ENCODE data around the gene MC1R.

The MC1R gene

GRCh38 chr16:89936034-89936433 is 17.4 kb downstream of the MC1R start:
- DNase-seq = no peak

- DNase-seq = no peak
These were observed 17.8 kb downstream of the MC1R start for GRCh38 chr16:89936508-89936907.

DNA sequence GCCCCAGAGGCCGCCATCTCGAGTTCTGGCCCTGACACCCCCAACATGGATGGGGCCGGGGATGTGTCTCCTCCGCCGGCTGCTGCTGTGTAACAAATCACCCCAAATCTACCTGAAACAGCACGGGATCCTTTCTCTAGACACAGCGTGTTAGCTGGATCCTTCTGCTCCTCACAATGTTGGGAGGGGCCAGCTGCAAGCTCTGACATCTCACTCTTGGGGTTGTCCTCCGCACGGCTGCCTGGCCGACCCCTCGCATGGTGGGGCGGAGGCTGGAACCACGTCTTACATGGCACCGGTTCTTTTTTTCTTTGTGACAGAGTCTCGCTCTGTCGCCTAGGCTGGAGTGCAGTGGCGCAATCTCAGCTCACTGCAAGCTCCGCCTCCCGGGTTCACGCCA is 18.3 kb downstream of the MC1R start:
- DNase-seq = no peak

DNA sequence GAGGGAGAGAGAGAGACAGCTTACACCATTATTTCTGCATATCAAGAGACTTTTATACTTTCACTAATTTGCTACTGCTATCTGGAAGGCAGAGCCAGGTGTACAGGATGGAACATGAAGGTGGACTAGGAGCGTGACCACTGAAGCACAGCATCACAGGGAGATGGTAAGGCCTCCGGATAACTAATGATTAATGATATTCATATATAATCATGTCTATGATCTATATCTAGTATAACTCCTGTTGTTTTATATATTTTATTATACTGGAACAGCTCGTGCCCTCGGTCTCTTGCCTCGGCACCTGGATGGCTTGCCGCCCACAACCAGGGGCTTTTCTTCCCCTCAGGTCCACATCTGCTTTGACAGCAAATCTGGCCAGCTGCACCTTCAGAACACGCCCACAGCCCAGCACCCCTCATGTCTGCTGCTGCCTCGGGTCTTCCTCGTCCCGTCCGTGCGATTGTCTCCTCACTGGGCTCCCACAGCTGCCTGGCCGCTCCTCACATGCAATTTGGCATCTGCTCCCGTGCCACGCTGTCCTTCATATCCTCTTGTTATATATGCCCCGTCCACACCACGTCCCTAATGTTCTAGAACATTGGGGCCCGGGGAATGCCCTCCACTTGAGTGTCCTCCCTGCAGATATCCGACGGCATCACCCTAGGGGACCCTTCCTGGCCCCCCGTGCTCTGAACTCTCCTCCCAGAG is 19.7 kb downstream of the MC1R start:
- DNase-seq = no peak

DNA sequence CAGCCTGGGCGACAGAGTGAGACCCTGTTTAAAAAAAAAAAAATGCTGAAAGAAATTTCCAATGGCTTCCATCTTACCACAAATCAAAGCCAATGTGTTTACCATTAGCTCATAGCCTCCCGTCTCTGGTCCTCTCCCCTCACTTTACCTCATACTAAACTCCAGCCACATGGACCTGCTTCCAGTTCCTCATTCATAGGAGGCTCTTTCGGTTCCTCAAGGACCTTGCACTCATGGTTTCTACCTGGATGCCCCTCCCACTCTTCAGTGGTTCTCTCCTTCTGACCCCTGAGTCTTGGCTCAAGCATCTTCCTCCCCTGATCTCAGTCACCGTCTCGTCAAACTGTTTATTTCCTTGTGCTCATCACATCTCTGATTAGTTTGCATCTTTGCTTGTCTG is 26.1 kb downstream of the MC1R start:
- no peak for DNase-seq

DNA sequence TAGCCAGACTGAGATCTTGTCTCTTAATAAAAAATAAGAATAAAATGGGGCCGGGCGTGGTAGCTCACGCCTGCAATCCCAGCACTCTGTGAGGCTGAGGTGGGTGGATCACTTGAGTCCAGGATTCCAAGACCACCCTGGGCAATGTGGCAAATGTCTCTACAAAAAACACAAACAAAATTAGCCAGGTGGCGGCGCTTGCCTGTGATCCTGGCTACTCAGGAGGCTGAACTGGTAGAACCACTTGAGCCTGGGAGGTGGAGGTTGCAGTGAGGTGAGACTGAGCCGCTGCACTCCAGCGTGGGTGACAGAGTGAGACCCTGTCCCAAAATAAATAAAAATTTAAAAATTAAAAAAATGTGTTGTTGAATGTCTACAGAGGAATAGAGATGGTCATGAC is 27.0 kb downstream of the MC1R start:
- no peak for DNase-seq

DNA sequence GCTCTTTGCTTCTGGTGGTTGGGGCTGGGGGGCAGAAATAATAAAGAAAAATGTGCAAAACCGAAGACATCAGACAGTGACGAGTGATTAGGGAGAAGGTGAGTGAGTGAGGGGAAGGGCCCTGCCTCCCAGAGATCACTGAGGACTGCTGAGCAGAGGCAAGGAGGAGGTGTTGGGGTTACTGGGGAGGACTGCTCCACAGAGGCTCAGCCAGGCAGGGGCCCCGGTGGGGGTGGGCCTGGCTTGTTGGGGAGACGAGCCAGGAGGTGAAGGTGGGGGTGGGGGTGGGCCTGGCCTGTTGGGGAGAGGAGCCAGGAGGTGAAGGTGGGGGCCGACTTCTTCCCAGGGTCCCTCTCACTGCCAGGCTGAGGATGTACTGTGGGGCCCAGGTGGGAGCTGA is 27.9 kb downstream of the MC1R start:
- DNase-seq = no peak

GRCh38 chr16:89949121-89949742 is 30.6 kb downstream of the MC1R start:
- no peak for DNase-seq

- DNase-seq = no peak
These were observed 31.1 kb downstream of the MC1R start for GRCh38 chr16:89949756-89950155.

- no peak for DNase-seq
These were observed 32.8 kb downstream of the MC1R start for GRCh38 chr16:89951509-89951908.

DNA sequence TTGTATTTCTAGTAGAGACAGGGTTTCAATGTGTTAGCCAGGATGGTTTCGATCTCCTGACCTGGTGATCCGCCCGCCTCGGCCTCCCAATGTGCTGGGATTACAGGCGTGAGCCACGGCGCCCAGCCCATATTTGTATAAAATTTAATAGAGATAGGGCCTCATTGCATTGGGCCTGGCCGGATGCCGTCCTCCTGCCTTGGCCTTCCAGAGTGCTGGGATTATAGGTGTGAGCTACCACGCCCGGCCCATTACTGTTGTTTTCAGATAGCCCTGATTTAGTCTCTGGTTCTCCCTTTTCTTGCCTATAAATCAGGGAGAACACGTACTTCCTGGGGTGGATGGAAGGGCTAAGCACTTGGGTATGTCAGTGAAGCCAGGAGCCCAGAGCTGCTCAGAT is 33.4 kb downstream of the MC1R start:
- no peak for DNase-seq

DNA sequence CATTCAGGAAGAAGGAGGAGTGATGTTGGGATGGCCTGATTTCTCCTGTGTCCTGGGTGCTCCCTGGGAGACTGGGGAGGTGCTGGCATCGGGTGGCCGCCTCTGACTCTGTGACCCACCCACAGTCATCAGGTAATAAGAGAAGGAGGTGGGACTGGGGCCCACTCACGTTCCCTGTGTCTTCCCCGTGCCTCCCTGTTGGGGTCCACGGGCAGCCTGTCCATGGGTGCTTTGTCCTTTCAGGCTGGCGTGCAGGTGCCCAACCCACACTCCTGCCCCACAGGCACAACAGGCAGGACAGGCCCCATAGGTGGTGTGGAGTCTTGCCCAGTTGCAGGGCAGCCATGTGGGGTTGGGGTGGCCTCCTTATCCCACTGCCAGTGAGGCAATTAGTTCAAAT is 33.9 kb downstream of the MC1R start:
- DNase-seq = no peak

DNA sequence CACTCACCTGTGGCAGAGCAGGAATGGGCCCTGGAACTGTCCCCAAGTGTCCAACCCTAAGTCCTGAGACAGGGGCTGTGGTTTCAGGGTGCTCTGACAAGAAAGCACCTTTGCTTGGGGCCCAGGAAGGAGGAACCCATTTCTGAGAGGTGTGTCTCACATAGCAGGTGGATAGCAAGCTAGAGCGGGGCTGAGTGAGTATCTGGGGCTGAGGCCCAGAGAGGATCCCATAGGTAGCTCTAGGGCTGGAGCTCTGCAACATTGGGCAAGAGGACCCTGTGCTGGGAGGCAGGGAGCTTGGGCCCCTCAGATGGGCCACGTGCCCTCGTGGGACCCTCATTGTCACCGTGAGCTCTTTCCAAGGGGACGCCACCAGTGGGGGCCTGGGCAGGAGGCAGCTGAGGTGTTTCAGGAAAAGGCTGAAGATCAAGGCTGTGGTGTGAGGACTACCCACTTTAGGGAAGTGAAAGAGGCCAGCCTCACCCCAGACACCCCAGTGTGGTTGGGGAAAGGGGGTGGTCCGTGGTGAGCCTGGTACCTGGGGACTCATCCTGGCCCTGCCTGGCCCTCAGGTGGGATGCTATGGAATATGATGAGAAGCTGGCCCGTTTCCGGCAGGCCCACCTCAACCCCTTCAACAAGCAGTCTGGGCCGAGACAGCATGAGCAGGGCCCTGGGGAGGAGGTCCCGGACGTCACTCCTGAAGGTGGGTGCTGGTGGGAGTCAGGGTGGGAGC is 35.2 kb downstream of the MC1R start:
- no peak for DNase-seq

- no peak for DNase-seq
These were observed 35.8 kb downstream of the MC1R start for GRCh38 chr16:89954462-89954861.

GRCh38 chr16:89955001-89955685 is 36.5 kb downstream of the MC1R start:
- DNase-seq = no peak

- no peak for DNase-seq
These were observed 38.0 kb downstream of the MC1R start for GRCh38 chr16:89956505-89957215.

DNA sequence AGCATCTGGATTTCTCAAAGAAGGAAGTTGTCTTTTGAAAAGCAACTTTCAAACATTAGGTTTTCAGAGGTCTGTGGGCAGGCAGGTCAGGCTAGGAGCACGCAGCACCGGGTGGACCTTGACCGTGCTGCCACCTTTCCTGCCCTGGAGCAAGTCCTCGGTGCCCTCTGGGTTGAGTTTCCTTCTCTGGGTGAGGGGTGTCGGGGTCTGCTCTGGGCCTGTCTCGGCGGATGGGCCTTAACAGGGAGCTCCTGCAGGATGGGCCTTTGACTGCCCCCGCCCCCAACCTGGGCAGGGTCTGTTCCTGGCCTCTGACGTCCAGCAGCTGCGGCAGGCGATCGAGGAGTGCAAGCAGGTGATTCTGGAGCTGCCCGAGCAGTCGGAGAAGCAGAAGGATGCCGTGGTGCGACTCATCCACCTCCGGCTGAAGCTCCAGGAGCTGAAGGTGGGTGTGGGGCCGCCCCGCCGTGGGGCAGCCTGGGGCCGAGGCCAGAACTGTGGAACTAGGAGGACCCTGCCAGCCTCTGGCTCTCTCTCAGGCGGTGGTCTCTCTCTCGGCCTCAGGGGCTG is 38.6 kb downstream of the MC1R start:
- no peak for DNase-seq

DNA sequence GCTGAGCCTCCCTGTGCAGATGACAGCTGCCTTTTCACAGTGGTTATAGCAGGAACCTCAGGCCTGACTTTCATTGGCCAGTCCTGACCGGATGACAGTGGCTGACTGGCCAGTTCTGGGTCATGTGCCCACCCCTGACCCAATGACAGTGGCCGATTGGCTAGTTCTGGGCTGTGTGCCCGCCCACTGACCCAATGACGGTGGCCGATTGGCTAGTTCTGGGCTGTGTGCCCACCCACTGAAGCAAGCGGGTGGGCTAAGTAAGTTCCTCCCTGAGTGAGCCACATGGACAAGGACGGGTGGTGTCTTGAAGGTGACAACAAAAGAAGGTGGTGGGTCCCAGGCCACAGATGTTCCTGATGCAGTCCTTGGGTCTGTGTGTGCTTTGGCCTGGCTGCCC is 39.4 kb downstream of the MC1R start:
- DNase-seq = no peak

GRCh38 chr16:89958596-89958995 is 39.9 kb downstream of the MC1R start:
- DNase-seq = no peak

- no peak for DNase-seq
These were observed 42.3 kb downstream of the MC1R start for GRCh38 chr16:89960966-89961365.

DNA sequence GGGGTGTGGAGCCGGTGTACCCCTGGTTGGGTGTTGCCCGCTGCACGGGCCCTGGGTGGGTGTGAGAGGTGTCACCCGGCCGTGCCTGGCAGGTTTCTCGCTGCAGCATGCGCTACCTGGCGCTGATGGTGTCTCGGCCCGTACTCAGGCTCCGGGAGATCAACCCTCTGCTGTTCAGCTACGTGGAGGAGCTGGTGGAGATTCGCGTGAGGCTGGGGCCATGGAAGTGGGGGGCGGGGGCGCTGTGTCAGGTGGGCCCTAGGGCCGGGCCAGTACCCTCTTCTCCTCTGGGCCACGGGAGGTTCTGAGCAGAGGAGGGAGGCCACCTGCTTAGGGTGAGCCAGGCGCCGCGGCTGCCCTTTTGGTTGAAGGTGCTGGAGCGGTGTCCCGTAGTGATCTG is 43.3 kb downstream of the MC1R start:
- DNase-seq = no peak

- no peak for DNase-seq
These were observed 44.3 kb downstream of the MC1R start for GRCh38 chr16:89962754-89963498.

All from T-helper 2 cell (primary cell).